ENCODE measurements around the gene EQTN. TPM values are rescaled to one million over a fixed set of nuclear protein-coding genes. Genes with fewer than 3 reads are reported as not detected.
"Not testable (repeated sequence)": the region's sequence is repeated elsewhere in the genome, so short reads cannot be mapped to it uniquely, and the experiment has no call there.

EQTN gene
- total and polyA plus RNA-seq, 10 of the 15 experiments (the other 5 are each of a cell fraction or from before 2014, with no cell fraction given): not detected

DNA sequence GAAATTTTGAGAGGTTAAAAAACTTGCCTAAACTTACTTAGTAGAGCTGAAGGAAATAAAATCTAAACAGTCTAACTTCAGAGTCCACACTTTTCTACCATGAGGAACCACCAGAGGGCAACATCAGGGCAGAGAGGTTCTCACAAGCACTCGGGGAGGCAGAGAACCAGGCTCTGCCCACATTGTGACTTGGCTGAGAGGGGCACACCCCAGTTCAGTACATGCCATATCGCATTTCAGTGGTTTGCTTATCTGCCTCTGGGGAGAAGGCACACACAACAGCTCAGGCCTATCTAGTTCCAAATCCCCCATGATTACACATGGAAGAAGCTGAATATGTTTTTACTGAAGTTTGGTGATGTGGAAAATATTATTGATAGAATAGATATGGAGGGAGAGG, 49.2 kb downstream of the EQTN start:
- no peak overlapping the region for H2AFZ ChIP-seq (ENCODE audit: control insufficient read depth, low read depth, low read length)
- TF ChIP-seq CTCF (IDR thresholded peaks at IDR 0.05 in 2 of 3, conservative IDR thresholded peaks at IDR 0.05 in 1 of 3; ENCODE audit: control insufficient read depth in 2 of 3, extremely low read depth in 1 of 3, insufficient read depth in 1 of 3, low read depth in 3 of 3, low read length in 3 of 3) (peak; percentile 46 to 69 (median 65); a peak in 5 of 6 replicates), SMC3 (IDR thresholded peaks at IDR 0.05; ENCODE audit: borderline replicate concordance, low read length) (peak; percentile 49; the same call in 1 of the 2 replicates), RAD21 (IDR thresholded peaks at IDR 0.05; ENCODE audit: insufficient read depth, low read depth, low read length) (0 out of 2 replicates have a peak, but pooled peaks have one; percentile 28)
- TF ChIP-seq, protein P1, sequence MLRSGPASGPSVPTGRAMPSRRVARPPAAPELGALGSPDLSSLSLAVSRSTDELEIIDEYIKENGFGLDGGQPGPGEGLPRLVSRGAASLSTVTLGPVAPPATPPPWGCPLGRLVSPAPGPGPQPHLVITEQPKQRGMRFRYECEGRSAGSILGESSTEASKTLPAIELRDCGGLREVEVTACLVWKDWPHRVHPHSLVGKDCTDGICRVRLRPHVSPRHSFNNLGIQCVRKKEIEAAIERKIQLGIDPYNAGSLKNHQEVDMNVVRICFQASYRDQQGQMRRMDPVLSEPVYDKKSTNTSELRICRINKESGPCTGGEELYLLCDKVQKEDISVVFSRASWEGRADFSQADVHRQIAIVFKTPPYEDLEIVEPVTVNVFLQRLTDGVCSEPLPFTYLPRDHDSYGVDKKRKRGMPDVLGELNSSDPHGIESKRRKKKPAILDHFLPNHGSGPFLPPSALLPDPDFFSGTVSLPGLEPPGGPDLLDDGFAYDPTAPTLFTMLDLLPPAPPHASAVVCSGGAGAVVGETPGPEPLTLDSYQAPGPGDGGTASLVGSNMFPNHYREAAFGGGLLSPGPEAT (IDR thresholded peaks at IDR 0.05; ENCODE audit: low read depth): no peak
- no peaks in the 10 kb centered on the region for H3K36me3 ChIP-seq (ENCODE audit: control insufficient read depth in 2 of 2, insufficient read depth in 2 of 2, low read length in 1 of 2)
- peak; percentile 91 for ATAC-seq
- no peaks in the 10 kb centered on the region for H3K9me3 ChIP-seq (replicated peaks; ENCODE audit: control insufficient read depth, insufficient read depth, low read length)
- in situ Hi-C loops (cut with MboI): no loop called here
- ChIA-PET CTCF (interaction anchor here (0.7 to 2.1 kb wide), 11 partner anchors 9 to 300 kb away, joined by 3 to 14 read pairs (median 4); no protein-coding TSS in a partner anchor), POLR2A (no interaction called here), SMC1A (ENCODE audit: uncharacterized antibody, unreplicated experiment) (interaction anchor here (1.0 kb wide), 1 partner anchor 292 kb away, joined by 4 read pairs; no protein-coding TSS in a partner anchor), RAD21 (ENCODE audit: unreplicated experiment) (interaction anchor here (1.1 to 2.0 kb wide), 2 partner anchors 24 to 29 kb away, joined by 3 to 8 read pairs; no protein-coding TSS in a partner anchor)
- no TSS peak for BruUV-seq (replicated peaks)
- 0% methylated on average over 2 of the region's 2 CpGs for WGBS (ENCODE audit: insufficient coverage, insufficient replicate concordance, low lambda C conversion rate, missing lambda C conversion rate)
- no peak for DNase-seq (ENCODE audit: low read depth, low spot score)
- intact Hi-C loops (cut with micrococcal nuclease; ENCODE audit: unreplicated experiment): loop anchor here (2.0 to 5.0 kb wide), 2 partner anchors 29 to 300 kb away; no protein-coding TSS in a partner anchor
- no peak overlapping the region for H3K9ac ChIP-seq (ENCODE audit: control insufficient read depth, insufficient read depth, low read length)
- H4K20me1 ChIP-seq (ENCODE audit: control insufficient read depth, insufficient read depth): no peaks in the 10 kb centered on the region
- no peak for FAIRE-seq
- no peaks in the 10 kb centered on the region for H3K79me2 ChIP-seq (ENCODE audit: control insufficient read depth, insufficient read depth, low read length)
- H3K4me3 ChIP-seq: no peak overlapping the region
- no peak overlapping the region for H3K27ac ChIP-seq (ENCODE audit: control insufficient read depth, insufficient read depth)
- no peaks in the 10 kb centered on the region for H3K4me1 ChIP-seq (ENCODE audit: control insufficient read depth, insufficient read depth, low read length)
- no peaks in the 10 kb centered on the region for H3K27me3 ChIP-seq (replicated peaks in 1 of 2; ENCODE audit: control insufficient read depth in 2 of 2, insufficient read depth in 2 of 2, low read length in 1 of 2)
- no peak overlapping the region for H3K4me2 ChIP-seq (ENCODE audit: control insufficient read depth, insufficient read depth)

DNA sequence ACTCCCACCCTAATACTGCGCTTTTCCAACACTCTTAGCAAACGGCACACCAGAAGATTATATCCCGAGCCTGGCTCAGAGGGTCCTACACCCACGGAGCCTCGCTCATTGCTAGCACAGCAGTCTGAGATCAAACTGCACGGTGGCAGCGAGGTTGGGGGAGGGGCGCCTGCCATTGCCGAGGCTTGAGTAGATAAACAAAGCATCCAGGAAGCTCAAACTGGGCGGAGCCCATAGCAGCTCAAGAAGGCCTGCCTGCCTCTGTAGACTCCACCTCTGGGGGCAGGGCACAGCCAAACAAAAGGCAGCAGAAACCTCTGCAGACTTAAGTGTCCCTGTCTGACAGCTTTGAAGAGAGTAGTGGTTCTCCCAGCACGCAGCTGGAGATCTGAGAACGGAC, 57.3 kb downstream of the EQTN start:
- H2AFZ ChIP-seq (ENCODE audit: control insufficient read depth, low read depth, low read length); intact Hi-C loops (cut with micrococcal nuclease; ENCODE audit: unreplicated experiment); H3K4me2 ChIP-seq (ENCODE audit: control insufficient read depth, insufficient read depth); H3K27ac ChIP-seq (ENCODE audit: control insufficient read depth, insufficient read depth); H3K4me3 ChIP-seq; H3K4me1 ChIP-seq (ENCODE audit: control insufficient read depth, insufficient read depth, low read length); SMC1A ChIA-PET (ENCODE audit: uncharacterized antibody, unreplicated experiment); ATAC-seq; H3K79me2 ChIP-seq (ENCODE audit: control insufficient read depth, insufficient read depth, low read length); H3K27me3 ChIP-seq (replicated peaks in 1 of 2; ENCODE audit: control insufficient read depth in 2 of 2, insufficient read depth in 2 of 2, low read length in 1 of 2); POLR2A ChIA-PET; FAIRE-seq; BruUV-seq (replicated peaks); H3K9me3 ChIP-seq (replicated peaks; ENCODE audit: control insufficient read depth, insufficient read depth, low read length); H4K20me1 ChIP-seq (ENCODE audit: control insufficient read depth, insufficient read depth); DNase-seq (ENCODE audit: low read depth, low spot score); in situ Hi-C loops (cut with MboI); RAD21 ChIA-PET (ENCODE audit: unreplicated experiment); H3K36me3 ChIP-seq (ENCODE audit: control insufficient read depth in 2 of 2, insufficient read depth in 2 of 2, low read length in 1 of 2); H3K9ac ChIP-seq (ENCODE audit: control insufficient read depth, insufficient read depth, low read length): not testable (repeated sequence)
- CTCF ChIA-PET: interaction anchor here (1.3 kb wide), 1 partner anchor 8 kb away, joined by 3 read pairs; no protein-coding TSS in a partner anchor
- WGBS (ENCODE audit: insufficient coverage, insufficient replicate concordance, low lambda C conversion rate, missing lambda C conversion rate): 15% methylated on average over 12 of the region's 12 CpGs
